ENCODE results near the gene NBEA.

Gene NBEA

GRCh38 chr13:35179920-35180663, 238.0 kb downstream of the NBEA start:
- no peak for DNase-seq

- no peak for DNase-seq
These were observed 248.2 kb downstream of the NBEA start for GRCh38 chr13:35190241-35190640.

GRCh38 chr13:35191883-35192282, 249.8 kb downstream of the NBEA start:
- DNase-seq: no peak

GRCh38 chr13:35198613-35199200, 256.6 kb downstream of the NBEA start:
- DNase-seq: no peak

GRCh38 chr13:35208587-35208986, 266.5 kb downstream of the NBEA start:
- no peak for DNase-seq

GRCh38 chr13:35210261-35210660, 268.2 kb downstream of the NBEA start:
- no peak for DNase-seq

- DNase-seq: no peak
These were observed 269.9 kb downstream of the NBEA start for GRCh38 chr13:35211949-35212348.

GRCh38 chr13:35213911-35214310, 271.8 kb downstream of the NBEA start:
- no peak for DNase-seq

- DNase-seq: no peak
These were observed 274.1 kb downstream of the NBEA start for GRCh38 chr13:35216131-35216530.

GRCh38 chr13:35219021-35219420, 277.0 kb downstream of the NBEA start:
- DNase-seq: no peak

GRCh38 chr13:35225159-35225558, 283.1 kb downstream of the NBEA start:
- no peak for DNase-seq

GRCh38 chr13:35225582-35225981, 283.5 kb downstream of the NBEA start:
- DNase-seq: no peak

GRCh38 chr13:35228536-35228935, 286.5 kb downstream of the NBEA start:
- DNase-seq: no peak

GRCh38 chr13:35231426-35231825, 289.4 kb downstream of the NBEA start:
- DNase-seq: no peak

GRCh38 chr13:35238274-35238673, 296.2 kb downstream of the NBEA start:
- DNase-seq: no peak

GRCh38 chr13:35252536-35253205, 310.6 kb downstream of the NBEA start:
- no peak for DNase-seq

- no peak for DNase-seq
These were observed 313.2 kb downstream of the NBEA start for GRCh38 chr13:35255241-35255640.

- DNase-seq: no peak
These were observed 314.5 kb downstream of the NBEA start for GRCh38 chr13:35256459-35257148.

- DNase-seq: no peak
These were observed 318.2 kb downstream of the NBEA start for GRCh38 chr13:35260316-35260715.

- DNase-seq: no peak
These were observed 324.3 kb downstream of the NBEA start for GRCh38 chr13:35266412-35266811.

GRCh38 chr13:35278917-35279316, 336.8 kb downstream of the NBEA start:
- DNase-seq: no peak

- DNase-seq: no peak
These were observed 337.4 kb downstream of the NBEA start for GRCh38 chr13:35279500-35279899.

- no peak for DNase-seq
These were observed 341.8 kb downstream of the NBEA start for GRCh38 chr13:35283856-35284255.

GRCh38 chr13:35285677-35286076, 343.6 kb downstream of the NBEA start:
- no peak for DNase-seq

Data from KG1 (cell line).